IMR-90 (cell line): ENCODE data around the gene CLPX. TPM values are rescaled to one million over a fixed set of nuclear protein-coding genes. Genes with fewer than 3 reads are reported as not detected.

Source experiments
- ATAC-seq: fragments of 200-7000 bp; cut with Tn5 transposase; 2 replicates; pipeline ENCODE4 v1.9.1; 2020; ENCODE audit warnings: low read depth, mild to moderate bottlenecking, moderate library complexity
- BruUV-seq: library from RNA; stranded (reverse); fragments of 400-500 nt; replicated peaks from 2 replicates; lab custom pipeline; 2021; lab: Mats Ljungman, UMichigan
- CTCF ChIA-PET: fragments of 300-600 bp; formaldehyde crosslinking; extraction: SDS; loops from one replicate; lab custom pipeline; 2021; ENCODE audit warnings: antibody characterized with exemption; lab: Yijun Ruan, JAX
- POLR2A ChIA-PET: fragments of 300-600 bp; sonication (Branson Sonifier 250); formaldehyde crosslinking; loops from one replicate; lab custom pipeline; 2022; ENCODE audit warnings: antibody characterized with exemption; ENCODE audit not compliant: unreplicated experiment; lab: Charles Lee
- DNase-seq: peaks from one replicate; pipeline ENCODE4 v3.0.0; 2013
- H2AFZ ChIP-seq: replicated peaks from 2 replicates; pipeline ENCODE3; 2013; ENCODE audit warnings: low read length, mild to moderate bottlenecking; ENCODE audit not compliant: poor library complexity
- H2AK5ac ChIP-seq: 2 replicates; pipeline ENCODE4 v1.6.1; 2013; ENCODE audit warnings: low read depth, low read length, inconsistent platforms
- H2AK9ac ChIP-seq: replicated peaks from 2 replicates; pipeline ENCODE3; 2013; ENCODE audit warnings: mild to moderate bottlenecking, low read depth, low read length, moderate library complexity; ENCODE audit not compliant: poor library complexity
- H2BK120ac ChIP-seq: 2 replicates; pipeline ENCODE4 v1.6.1; 2013; ENCODE audit warnings: low read depth, low read length, inconsistent platforms
- H2BK15ac ChIP-seq: 3 replicates; pipeline ENCODE4 v1.6.1; 2013; ENCODE audit warnings: low read depth, low read length, inconsistent platforms
- H2BK20ac ChIP-seq: 2 replicates; pipeline ENCODE4 v1.6.1; 2013; ENCODE audit warnings: low read depth, mild to moderate bottlenecking, inconsistent platforms, low read length, moderate library complexity
- H2BK5ac ChIP-seq: 2 replicates; pipeline ENCODE4 v1.6.1; 2013; ENCODE audit warnings: mild to moderate bottlenecking, low read depth, low read length, inconsistent platforms; ENCODE audit not compliant: poor library complexity, severe bottlenecking
- H3K14ac ChIP-seq: replicated peaks from 2 replicates; pipeline ENCODE4 v1.6.1; 2013; ENCODE audit warnings: low read depth, low read length, inconsistent platforms
- H3K18ac ChIP-seq: 2 replicates; pipeline ENCODE4 v1.6.1; 2013; ENCODE audit warnings: low read depth, low read length, control low read depth
- H3K23ac ChIP-seq: 2 replicates; pipeline ENCODE4 v1.6.1; 2013; ENCODE audit warnings: low read depth, low read length, inconsistent platforms
- H3K27ac ChIP-seq: 2 replicates; pipeline ENCODE4 v1.5.1; 2013; ENCODE audit warnings: mild to moderate bottlenecking, control low read depth, low read length; ENCODE audit not compliant: insufficient read depth
- H3K27me3 ChIP-seq: 2 replicates; pipeline ENCODE4 v1.6.1; 2013; ENCODE audit warnings: low read length; ENCODE audit not compliant: control insufficient read depth, insufficient read depth
- H3K36me3 ChIP-seq: 2 replicates; pipeline ENCODE4 v1.6.1; 2013; ENCODE audit warnings: low read length, mixed read lengths; ENCODE audit not compliant: control insufficient read depth, insufficient read depth
- H3K4ac ChIP-seq: 2 replicates; pipeline ENCODE4 v1.6.1; 2013; ENCODE audit warnings: low read depth, low read length, inconsistent platforms
- H3K4me1 ChIP-seq: 2 replicates; pipeline ENCODE4 v1.6.1; 2013; ENCODE audit warnings: low read length, mixed read lengths; ENCODE audit not compliant: control insufficient read depth, insufficient read depth
- H3K4me2 ChIP-seq: 2 replicates; pipeline ENCODE4 v1.6.1; 2013; ENCODE audit warnings: low read depth, mild to moderate bottlenecking, control low read depth, low read length, moderate library complexity
- H3K4me3 ChIP-seq: 2 replicates; pipeline ENCODE4 v1.5.1; 2013; ENCODE audit warnings: low read depth, mild to moderate bottlenecking, control low read depth, low read length, moderate library complexity; ENCODE audit not compliant: insufficient read depth
- H3K56ac ChIP-seq: 2 replicates; pipeline ENCODE4 v1.6.1; 2013; ENCODE audit warnings: low read length, inconsistent platforms; ENCODE audit not compliant: insufficient read depth; ENCODE audit errors: extremely low read depth
- H3K79me1 ChIP-seq, 2 experiments: 2 replicates each; pipeline ENCODE4 v1.6.1; 2013; ENCODE audit warnings: low read length in 2 of 2, inconsistent platforms in 1 of 2, low read depth in 1 of 2
- H3K9ac ChIP-seq: 2 replicates; pipeline ENCODE4 v1.6.1; 2013; ENCODE audit warnings: low read depth, low read length, control low read depth
- H3K9me1 ChIP-seq: 2 replicates; pipeline ENCODE4 v1.6.1; 2013; ENCODE audit warnings: low read length, inconsistent platforms; ENCODE audit not compliant: insufficient read depth
- H3K9me3 ChIP-seq: 2 replicates; pipeline ENCODE4 v1.6.1; 2013; ENCODE audit warnings: low read length; ENCODE audit not compliant: control insufficient read depth, insufficient read depth
- H4K20me1 ChIP-seq: 2 replicates; pipeline ENCODE4 v1.6.1; 2013; ENCODE audit warnings: low read length, inconsistent platforms; ENCODE audit not compliant: insufficient read depth
- H4K5ac ChIP-seq: 2 replicates; pipeline ENCODE4 v1.6.1; 2013; ENCODE audit warnings: mild to moderate bottlenecking, low read depth, low read length, control low read depth
- H4K8ac ChIP-seq, 2 experiments: 2 replicates each; pipeline ENCODE4 v1.6.1; 2013; ENCODE audit warnings: low read depth in 2 of 2, low read length in 2 of 2, control low read depth in 1 of 2, inconsistent platforms in 1 of 2
- H4K91ac ChIP-seq: 2 replicates; pipeline ENCODE4 v1.6.1; 2013; ENCODE audit warnings: low read depth, low read length, inconsistent platforms; ENCODE audit not compliant: insufficient read depth
- BHLHE40 ChIP-seq: fragments of 150-350 bp; IDR thresholded peaks from 2 replicates; pipeline ENCODE4 v1.6.1; 2016; ENCODE audit warnings: mild to moderate bottlenecking, low read depth, low read length
- CHD1 ChIP-seq: IDR thresholded peaks from 2 replicates; pipeline ENCODE4 v1.6.1; 2012; ENCODE audit warnings: low read depth, low read length, improper control_type of control experiment
- RAD21 ChIP-seq: IDR thresholded peaks from 2 replicates; pipeline ENCODE4 v1.6.1; 2012; ENCODE audit warnings: low read length, improper control_type of control experiment
- WGBS, 2 experiments: methylation state at CpG; one replicate each; pipeline versions ENCODE4 v1.1.5 to v1.1.7; 2013; ENCODE audit warnings: missing lambda C conversion rate in 2 of 2; ENCODE audit not compliant: insufficient read length in 1 of 2; ENCODE audit errors: extremely low coverage in 2 of 2; 5-methylcytosine and 5-hydroxymethylcytosine counted together
- dilution Hi-C: fragments of 300-500 bp; cut with HindIII; formaldehyde crosslinking; loops from one replicate; pipeline ENCODE4 v1.14.3; 2018; ENCODE audit warnings: low sequenced_read_pairs; ENCODE audit not compliant: unreplicated experiment
- in situ Hi-C: fragments of 300-500 bp; cut with MboI; formaldehyde crosslinking; loops from 3 replicates; pipeline ENCODE4 v1.14.3; 2019; ENCODE audit warnings: low sequenced_read_pairs, inconsistent platforms, mixed read lengths
- intact Hi-C: fragments of 100-400 bp; cut with micrococcal nuclease; formaldehyde crosslinking; loops from 2 replicates; pipeline ENCODE4 v1.10.0; 2022
- polyA plus RNA-seq, 3 experiments: library from polyadenylated mRNA; depleted of rRNA; stranded (reverse); fragments of >200 nt; gene quantifications; 2 replicates each; pipeline ENCODE4 v1.2.3, GENCODE V29; 2012; ENCODE audit warnings: low replicate concordance in 1 of 3
- total RNA-seq: library from RNA; depleted of rRNA; stranded (reverse); fragments of >200 nt; gene quantifications from 2 replicates; pipeline ENCODE4 v1.2.3, GENCODE V29; 2012
- TF ChIP-seq, protein P1 (sequence below): fragments of 150-350 bp; IDR thresholded peaks from 2 replicates; pipeline ENCODE4 v1.6.1; 2017; ENCODE audit warnings: mild to moderate bottlenecking, antibody characterized with exemption, low read length, low read depth
- TF ChIP-seq, protein P2 (sequence below): fragments of 150-350 bp; IDR thresholded peaks from 2 replicates; pipeline ENCODE4 v1.6.1; 2016; ENCODE audit warnings: low read depth, mild to moderate bottlenecking, low read length, moderate library complexity, borderline replicate concordance

Gene CLPX
- total and polyA plus RNA-seq, 2 of the 4 experiments (the other 2 are of a cell fraction) = 25.8 to 26.9 TPM

DNA sequence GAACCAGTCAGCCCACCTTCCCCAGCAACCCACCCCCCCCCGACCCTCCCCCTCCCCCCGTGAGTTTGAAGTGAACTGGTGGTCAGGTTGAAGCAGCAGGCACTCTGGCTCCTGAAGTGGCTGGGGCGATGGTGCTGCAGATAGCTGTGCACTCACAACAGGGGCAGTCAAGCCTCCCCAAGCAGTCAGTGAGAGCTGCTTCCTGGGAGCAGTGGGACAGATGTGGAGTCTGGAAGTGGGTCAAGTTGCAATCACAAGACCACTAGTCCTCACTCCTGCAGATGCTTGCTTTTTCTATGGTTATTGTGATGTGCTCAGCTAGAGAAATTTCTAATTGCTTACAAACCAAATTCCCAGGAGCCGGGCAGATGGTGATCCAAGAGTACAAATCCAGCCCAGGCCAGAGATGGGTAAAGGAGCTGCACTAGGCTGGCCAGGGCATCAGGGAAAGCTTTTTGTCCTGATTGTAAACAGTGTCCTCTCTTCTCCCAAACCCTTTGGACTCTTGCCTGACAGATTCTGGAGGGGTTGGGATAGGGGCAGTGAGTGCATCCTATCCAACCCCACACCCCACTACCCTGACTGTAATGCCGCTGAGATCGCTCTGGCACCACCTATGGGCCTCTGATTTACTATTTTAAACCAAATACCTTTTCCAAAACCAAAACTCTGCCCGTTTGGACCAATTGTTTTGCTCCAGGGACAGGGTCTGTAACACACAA lies 9.8 kb upstream of the CLPX start:
- DNase-seq (no peak), ATAC-seq (no peak)
- Histone ChIP-seq H3K4me3 (no peak overlapping the region), H3K14ac (no peak overlapping the region), H2BK5ac (no peak overlapping the region), H3K9me3 (no peaks in the 10 kb centered on the region), H3K4me2 (no peak overlapping the region), H2AK9ac (no peak overlapping the region), H2BK15ac (no peak overlapping the region), H3K23ac (no peak overlapping the region), H2BK20ac (no peak overlapping the region), H3K36me3 (no peaks in the 10 kb centered on the region), H2BK120ac (no peak overlapping the region), H3K9me1 (no peaks in the 10 kb centered on the region), H3K27me3 (peaks cover 27% of the 10 kb centered on the region), H3K27ac (no peak overlapping the region), H2AK5ac (no peak overlapping the region), H4K5ac (no peak overlapping the region), H3K56ac (no peak overlapping the region), H4K91ac (no peak overlapping the region), H4K8ac (no peak overlapping the region), H3K4ac (no peak overlapping the region), H2AFZ (no peak overlapping the region), H3K9ac (no peak overlapping the region), H4K20me1 (no peaks in the 10 kb centered on the region), H3K4me1 (no peaks in the 10 kb centered on the region), H3K79me1 (no peaks in the 10 kb centered on the region), H3K18ac (no peak overlapping the region)
- in situ Hi-C loops = loop anchor here (5.0 to 10.0 kb wide), 2 partner anchors 82 to 190 kb away; no protein-coding TSS in a partner anchor
- POLR2A ChIA-PET = no interaction called here
- intact Hi-C loops = no loop called here
- TF ChIP-seq CHD1 (no peak), RAD21 (no peak), BHLHE40 (no peak)
- TF ChIP-seq, protein P1, sequence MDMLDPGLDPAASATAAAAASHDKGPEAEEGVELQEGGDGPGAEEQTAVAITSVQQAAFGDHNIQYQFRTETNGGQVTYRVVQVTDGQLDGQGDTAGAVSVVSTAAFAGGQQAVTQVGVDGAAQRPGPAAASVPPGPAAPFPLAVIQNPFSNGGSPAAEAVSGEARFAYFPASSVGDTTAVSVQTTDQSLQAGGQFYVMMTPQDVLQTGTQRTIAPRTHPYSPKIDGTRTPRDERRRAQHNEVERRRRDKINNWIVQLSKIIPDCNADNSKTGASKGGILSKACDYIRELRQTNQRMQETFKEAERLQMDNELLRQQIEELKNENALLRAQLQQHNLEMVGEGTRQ = no peak
- TF ChIP-seq, protein P2, sequence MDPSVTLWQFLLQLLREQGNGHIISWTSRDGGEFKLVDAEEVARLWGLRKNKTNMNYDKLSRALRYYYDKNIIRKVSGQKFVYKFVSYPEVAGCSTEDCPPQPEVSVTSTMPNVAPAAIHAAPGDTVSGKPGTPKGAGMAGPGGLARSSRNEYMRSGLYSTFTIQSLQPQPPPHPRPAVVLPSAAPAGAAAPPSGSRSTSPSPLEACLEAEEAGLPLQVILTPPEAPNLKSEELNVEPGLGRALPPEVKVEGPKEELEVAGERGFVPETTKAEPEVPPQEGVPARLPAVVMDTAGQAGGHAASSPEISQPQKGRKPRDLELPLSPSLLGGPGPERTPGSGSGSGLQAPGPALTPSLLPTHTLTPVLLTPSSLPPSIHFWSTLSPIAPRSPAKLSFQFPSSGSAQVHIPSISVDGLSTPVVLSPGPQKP = no peak
- no TSS peak for BruUV-seq
- WGBS, 2 experiments = no CpG with 5 or more reads among the region's 7 CpGs
- CTCF ChIA-PET = interaction anchor here (0.9 to 1.3 kb wide), 2 partner anchors 76 to 103 kb away, joined by 4 to 5 read pairs; no protein-coding TSS in a partner anchor
- dilution Hi-C loops = no loop called here
